ENCODE measurements around the gene TSPAN18.

DNA sequence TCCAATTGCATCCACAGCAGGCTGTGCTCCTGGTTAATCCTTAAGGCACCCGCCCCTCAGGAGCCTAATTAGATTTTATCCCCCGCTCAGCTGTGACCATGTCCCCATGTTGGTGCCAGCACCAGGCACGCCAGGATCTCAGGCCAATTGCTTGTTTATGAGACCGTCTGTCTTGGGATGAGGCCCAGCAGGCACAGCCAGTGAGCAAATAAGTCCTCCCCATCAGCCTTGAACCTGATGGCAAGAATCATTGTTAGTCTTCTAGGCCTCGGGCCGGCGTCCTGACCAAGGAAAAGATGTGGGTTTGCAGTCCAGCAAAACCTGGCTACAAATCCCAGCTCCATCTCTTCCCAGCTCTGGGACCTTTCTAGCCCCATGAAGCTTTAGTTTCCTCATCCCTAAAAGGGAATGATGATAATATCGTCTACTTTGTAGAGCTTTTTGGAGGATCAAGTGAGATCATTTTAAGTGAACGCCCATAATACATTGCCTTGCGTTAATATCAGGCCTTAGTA lies 166.6 kb downstream of the TSPAN18 start:
- TF ChIP-seq POLR2A (IDR thresholded peaks at IDR 0.05; ENCODE audit: low read depth, low read length) (no peak), TAF1 (IDR thresholded peaks at IDR 0.05; ENCODE audit: borderline replicate concordance, low read depth, low read length) (no peak)
